Activated CD8-positive, alpha-beta memory T cell treated with anti-CD3 and anti-CD28 coated beads for 24 hours (primary cell): ENCODE data around the gene TMEM72.

ENCODE experiments used
- DNase-seq: peaks from one replicate; pipeline ENCODE4 v3.0.0-alpha.2; 2020

Gene TMEM72

DNA sequence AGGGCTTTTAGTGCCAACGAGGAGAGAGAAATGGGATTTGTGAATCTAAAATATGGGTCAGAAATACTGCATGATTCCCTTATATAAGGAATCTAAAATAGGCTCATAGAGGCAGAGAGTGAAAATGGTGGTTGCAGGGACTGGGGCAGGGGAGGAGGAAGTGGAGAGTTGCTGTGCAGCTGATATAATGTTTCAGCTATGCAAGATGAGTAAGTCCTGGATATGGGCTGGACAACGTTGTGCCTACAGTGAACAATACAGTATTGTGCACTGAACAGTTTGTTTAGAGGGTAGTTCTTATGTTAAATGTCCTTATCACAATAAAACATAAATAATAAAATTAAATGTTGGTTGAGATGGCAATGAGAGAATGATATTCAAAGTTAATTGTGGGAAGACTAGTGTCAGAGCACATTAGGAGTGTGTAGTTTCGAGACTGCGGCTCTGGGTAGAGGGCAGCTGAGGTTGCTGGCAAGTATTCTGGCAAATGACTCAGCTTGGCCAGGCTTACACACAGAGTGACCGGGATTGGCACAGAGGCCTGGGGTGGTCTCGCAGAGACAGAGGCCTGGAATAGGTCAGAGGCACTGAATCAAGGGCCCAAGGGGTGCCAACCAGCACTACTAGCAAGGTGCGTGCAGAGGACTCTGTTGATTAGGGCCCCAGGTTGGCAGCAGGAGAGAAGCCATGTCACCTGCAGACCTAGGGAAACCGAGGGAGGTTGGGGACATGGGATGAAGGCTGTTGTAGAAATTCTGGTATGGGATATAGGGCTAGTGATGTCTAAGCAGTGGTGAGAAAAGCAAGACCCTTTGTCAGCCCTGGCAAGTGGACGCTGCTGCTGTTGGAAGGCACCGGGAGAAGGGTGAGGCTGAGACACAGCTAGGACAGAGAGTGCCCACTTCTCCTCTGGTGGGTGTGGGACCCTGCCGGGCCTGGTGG lies 70.3 kb downstream of the TMEM72 start:
- DNase-seq, result no peak

DNA sequence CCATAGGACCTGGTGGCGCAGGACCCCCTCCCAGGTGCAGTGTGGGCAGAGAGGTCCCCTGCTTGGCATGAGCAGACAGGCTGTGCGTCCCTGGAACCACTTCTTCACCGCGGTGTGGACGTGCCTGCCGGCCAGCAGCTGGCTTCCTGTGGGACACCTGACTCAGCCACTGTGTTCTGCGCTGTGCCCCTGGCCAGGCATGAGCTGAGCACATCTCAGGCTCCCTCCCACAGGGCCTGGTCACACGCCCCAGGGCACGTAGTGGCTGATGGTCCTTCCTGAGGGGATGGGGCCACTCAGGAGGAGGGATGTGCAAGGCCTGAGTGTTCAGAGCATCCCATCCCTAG lies 71.0 kb downstream of the TMEM72 start:
- DNase-seq, result no peak

DNA sequence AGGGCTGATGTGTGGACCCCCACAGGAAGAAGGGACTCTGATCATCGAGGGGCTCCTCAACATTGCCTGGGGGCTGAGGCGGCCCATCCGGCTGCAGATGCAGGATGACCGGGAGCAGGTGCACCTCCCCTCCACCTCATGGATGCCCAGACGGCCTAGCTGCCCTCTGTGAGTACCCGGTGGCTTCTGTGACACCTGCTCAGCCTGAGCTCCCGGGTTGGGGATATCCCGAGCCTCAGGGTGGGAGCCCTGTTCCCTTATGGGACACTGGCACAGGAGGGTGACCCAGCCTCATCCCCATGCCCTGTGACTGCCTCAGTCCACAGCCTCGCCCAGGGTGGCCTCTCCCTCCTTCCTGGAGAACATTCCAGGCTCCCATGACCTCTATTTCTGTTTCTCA lies 71.4 kb downstream of the TMEM72 start:
- DNase-seq, result no peak

GRCh38 chr10:44983066-44983894 lies 72.1 kb downstream of the TMEM72 start:
- DNase-seq, result no peak

GRCh38 chr10:44983895-44984278 lies 72.8 kb downstream of the TMEM72 start:
- DNase-seq, result no peak

GRCh38 chr10:44984671-44985101 lies 73.5 kb downstream of the TMEM72 start:
- no peak for DNase-seq

DNA sequence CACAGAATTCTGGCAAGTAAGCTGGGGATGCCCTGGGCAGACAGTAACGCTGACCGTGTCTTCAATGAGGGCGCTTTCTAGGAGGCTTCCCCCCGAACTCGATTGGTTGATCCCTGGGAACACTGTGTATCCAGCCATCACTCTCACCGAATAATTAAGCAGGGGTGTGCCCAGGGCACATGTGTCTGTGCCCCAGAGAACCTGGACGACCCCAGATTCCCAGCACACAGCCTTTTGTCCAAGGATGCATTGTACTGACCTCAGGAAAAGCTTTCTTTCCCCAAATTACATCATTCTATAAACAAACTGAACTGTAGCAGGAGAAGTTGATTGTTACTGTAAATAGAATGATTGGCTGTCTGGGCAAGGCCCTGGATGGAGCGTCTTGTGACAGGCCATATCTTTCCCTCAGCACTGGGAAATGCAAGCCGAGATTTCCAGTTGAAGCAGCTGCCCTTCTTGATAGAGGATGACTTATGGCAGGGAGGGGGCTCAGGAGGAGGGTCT lies 74.1 kb downstream of the TMEM72 start:
- DNase-seq, result no peak

DNA sequence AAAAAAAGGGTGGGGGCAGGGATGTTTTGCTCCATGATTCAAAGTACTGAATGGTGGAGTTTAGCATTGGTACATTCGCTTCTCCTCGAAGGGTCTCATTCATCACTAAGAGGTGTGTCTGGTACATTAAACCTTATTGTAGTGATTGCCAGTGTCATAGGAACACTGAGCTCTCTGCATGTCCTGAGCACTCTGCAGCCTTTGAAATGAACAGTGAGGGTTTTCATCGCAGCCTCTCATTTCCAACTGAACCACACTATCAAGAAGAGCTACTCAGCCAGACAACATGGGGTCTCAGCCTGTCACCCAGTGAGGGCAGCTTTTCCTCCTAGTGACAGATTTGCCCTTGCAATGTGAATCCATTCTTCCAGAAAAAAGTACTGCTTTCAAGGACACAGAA lies 75.0 kb downstream of the TMEM72 start:
- no peak for DNase-seq
